Cerebellar nuclear complex (tissue), 1 donor: Measurements from ENCODE around the gene SLC27A2.

ENCODE experiments used
- DNase-seq, 2 experiments: peaks; one replicate each; lab custom pipeline; 2025; lab: John Stamatoyannopoulos, UW

The SLC27A2 gene

DNA sequence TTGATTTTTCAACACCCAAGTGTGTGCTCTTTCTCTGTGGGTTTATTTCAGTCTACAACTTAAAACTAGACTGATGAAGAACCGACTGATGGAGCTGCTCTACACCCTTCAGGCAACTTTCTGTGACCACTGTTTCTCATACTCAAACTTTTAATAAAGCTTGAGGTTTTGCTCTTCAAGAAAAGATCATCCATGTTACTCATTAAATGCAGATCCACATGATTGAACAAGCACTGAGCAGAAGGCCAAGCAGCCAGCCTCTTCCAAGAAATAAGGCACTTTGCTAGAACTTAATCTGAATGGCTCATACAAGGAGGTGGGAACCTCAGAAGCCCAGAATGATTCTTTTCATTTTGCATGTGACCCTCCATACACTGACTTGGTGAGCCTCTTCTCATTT, 8.7 kb downstream of the SLC27A2 start:
- DNase-seq: no peak

GRCh38 chr15:50192164-50192563, 10.2 kb downstream of the SLC27A2 start:
- no peak for DNase-seq

GRCh38 chr15:50192926-50193620, 11.1 kb downstream of the SLC27A2 start:
- DNase-seq: no peak

DNA sequence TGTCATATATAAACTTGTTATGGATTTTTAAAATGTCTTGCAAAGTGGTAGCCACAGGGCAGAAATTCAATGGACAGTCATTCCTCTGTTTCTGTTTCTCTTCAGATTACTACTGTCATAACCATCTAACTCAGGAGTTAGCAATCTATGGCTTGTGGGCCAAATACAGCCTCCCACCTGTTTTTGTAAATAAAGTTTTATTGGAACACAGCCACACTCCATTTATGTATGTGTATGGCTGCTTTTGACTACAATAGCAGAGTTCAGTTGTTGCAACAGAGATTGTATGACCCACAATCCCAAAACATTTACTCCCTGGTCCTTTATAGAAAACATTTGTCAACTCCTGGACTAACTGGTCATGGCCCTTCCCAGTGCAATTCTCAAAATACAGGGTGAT, 20.0 kb downstream of the SLC27A2 start:
- DNase-seq: no peak

DNA sequence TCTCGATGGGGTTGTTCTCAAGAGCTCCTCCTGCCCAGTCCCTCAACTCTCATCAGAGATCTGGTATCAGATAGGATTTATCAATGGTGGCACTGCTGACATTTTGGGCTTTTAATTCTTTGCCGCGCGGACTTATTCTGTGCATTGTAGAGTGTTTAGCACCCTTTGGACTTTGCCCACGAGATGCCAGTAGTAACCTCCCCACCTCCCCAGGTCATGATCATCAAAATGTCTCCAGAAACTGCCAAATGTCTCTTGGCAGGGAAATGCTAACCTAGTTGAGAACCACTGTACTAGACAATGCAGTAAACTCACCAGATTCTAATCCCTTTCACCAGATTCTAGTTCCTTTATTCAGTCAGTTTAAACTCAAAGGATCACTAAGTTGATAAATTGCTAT, 24.0 kb downstream of the SLC27A2 start:
- DNase-seq: no peak

DNA sequence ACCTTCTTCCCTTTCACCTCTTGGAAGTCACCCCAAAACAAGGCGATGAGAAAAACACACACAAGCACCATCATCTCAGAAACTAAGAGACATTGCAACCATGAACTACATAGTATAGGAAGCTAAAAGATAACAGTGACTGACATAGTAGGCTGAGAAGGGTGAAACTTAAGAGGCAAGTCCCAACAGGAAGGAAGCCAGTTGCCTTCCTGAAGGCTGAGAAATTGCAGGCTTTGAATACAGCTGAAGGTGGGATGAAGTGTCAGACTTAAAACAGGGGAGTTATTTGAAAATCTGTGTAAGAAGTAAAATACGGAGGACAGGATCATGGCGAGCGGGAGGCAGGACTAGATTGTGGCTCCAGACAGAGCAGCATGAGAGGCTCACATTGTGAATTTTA, 27.8 kb downstream of the SLC27A2 start:
- no peak for DNase-seq

- no peak for DNase-seq
These were observed 28.6 kb downstream of the SLC27A2 start for GRCh38 chr15:50210462-50211157.

DNA sequence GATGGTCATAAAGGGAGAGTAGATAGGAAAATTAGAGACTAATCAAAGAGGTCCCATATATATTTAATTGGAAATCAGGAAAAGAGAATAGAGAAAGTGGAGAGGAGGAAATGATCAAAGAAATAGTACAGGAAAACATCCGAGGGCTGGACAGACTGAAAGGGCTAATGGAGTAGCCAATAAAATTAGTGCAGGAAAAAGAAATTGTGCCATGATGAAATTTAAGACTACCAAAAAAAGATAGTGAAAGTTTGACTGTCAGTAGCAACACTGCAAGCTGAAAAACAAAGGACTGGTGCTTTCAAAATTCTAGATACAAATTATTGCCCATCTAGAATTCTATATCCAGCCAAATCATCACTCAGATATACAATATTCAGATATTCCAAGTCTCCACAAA, 36.3 kb downstream of the SLC27A2 start:
- no peak for DNase-seq

DNA sequence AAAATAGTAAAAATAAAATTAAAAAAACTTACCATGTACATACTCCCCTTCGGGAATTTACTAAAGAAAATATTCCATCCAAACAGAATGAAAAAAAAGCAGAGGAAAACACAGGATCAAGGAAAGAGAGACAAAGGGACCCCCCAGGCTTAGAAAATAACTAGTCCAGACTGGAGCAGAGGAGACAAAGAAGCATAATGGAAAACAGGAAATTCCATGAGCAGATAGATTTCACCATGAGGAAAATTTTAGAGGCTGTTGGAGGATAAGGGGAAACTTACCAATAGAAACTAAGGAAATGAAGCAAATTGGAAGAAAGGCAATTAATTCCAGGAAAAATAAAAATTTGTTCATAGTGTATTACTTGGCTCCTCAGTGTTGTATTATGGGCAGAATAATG, 36.7 kb downstream of the SLC27A2 start:
- no peak for DNase-seq

GRCh38 chr15:50219820-50220219, 37.8 kb downstream of the SLC27A2 start:
- DNase-seq: no peak

GRCh38 chr15:50222181-50222580, 40.2 kb downstream of the SLC27A2 start:
- DNase-seq: no peak

- DNase-seq: no peak
These were observed 42.6 kb downstream of the SLC27A2 start for GRCh38 chr15:50224606-50225005.

DNA sequence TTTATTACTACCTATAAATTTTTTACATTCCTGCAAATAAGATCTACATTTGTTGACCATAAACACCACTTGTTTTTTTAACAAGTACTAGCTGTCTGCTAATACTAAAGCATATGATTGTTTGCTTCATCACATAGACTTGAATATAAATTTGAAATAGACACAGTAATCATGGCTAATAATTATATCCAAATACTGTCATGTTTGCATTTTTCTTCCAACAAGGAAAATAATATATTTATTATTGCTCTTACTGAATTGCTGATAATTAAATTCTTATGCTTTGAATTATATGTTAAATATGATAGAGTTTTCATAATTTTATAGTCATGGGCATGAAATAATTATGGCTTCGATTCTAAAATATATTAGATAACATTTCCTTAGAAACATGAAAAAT, 43.1 kb downstream of the SLC27A2 start:
- DNase-seq: no peak

DNA sequence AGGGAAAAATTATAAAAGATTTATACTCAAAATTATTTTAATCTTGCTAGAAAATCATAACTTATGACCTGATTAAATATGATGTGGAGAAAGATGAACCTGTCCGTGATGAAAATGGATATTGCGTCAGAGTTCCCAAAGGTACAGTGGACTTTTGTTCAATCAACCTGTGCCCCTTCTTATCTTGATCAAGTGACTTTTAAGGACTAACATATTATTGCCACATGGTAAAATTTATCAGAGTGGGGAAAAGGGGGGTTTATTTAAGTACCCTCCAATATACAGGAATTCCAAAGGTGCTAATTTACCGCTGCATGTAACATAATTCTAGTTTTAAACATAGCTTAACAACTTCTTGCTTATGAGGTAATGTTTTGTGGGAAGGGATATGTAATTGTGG, 43.9 kb downstream of the SLC27A2 start:
- no peak for DNase-seq

- no peak for DNase-seq
These were observed 45.1 kb downstream of the SLC27A2 start for GRCh38 chr15:50227076-50227475.

DNA sequence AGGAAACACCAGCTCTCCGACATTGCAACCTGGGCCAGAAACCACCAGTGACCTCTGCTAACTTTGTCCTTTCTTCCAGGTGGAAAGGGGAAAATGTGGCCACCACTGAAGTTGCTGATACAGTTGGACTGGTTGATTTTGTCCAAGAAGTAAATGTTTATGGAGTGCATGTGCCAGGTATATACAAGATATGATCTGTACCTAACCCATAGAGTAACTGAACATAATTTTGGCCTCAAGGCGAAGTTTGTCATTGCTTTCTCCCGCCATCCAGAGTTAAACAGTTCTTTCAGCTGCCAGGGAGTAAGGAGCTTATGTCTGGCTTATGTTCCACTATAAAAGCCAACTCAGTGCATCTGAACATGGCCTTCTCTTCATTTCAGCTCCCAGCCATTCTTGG, 46.9 kb downstream of the SLC27A2 start:
- no peak for DNase-seq

- DNase-seq: no peak
These were observed 47.3 kb downstream of the SLC27A2 start for GRCh38 chr15:50229336-50229735.

GRCh38 chr15:50231761-50232160, 49.8 kb downstream of the SLC27A2 start:
- no peak for DNase-seq

GRCh38 chr15:50232791-50233190, 50.8 kb downstream of the SLC27A2 start:
- no peak for DNase-seq

- DNase-seq: no peak
These were observed 51.3 kb downstream of the SLC27A2 start for GRCh38 chr15:50233192-50233736.

DNA sequence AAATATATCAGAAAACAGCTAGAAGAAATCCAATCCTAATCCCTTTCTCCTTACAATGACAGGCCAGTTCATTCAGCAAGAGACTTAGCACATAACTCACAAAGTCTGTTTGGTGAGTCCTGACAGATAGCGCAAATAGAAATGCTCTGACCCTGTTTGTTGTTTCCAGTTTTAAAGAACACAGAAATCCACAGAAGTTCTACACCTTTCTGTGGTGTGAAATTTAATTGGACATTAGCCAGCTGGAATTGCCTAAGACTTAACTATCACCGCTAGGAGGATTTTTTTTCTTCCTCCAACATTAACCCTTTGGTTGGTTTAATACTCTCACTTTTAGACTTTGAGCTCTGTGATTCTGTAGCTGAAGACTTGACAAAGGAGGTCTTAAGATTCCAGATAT, 52.8 kb downstream of the SLC27A2 start:
- no peak for DNase-seq

- DNase-seq: no peak
These were observed 53.8 kb downstream of the SLC27A2 start for GRCh38 chr15:50235794-50236193.

GRCh38 chr15:50236433-50236832, 54.4 kb downstream of the SLC27A2 start:
- DNase-seq: no peak

- no peak for DNase-seq
These were observed 56.3 kb downstream of the SLC27A2 start for GRCh38 chr15:50238255-50238654.
